ENCODE results near the gene MRS2.

The MRS2 gene

DNA sequence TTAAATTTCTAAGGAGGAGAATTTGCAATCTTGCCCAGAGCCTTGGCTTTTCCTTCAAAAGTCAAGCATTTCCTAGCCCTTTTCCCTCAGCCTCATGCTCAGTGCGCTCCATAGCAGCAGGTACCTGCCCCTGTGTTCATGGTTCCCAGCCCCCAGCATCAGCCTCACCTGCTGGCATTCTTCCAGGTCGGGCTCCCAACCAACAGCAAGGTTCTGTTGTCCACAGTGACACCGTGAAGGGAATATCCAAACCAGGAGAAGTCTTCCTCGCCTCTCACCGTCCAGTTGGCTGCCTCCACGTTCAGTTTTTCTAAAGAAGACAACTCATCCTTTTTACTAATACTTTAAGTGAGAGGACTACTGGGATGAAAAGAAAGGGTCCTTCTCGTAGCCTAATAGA lies 43.9 kb downstream of the MRS2 start:
- H3K79me1 ChIP-seq (replicated peaks; ENCODE audit: low read length, poor library complexity, severe bottlenecking): no peaks in the 10 kb centered on the region
- no peak overlapping the region for H3K4me3 ChIP-seq (ENCODE audit: insufficient read depth in 1 of 2, low read depth in 1 of 2, low read length in 2 of 2)
- no peaks in the 10 kb centered on the region for H3K36me3 ChIP-seq (ENCODE audit: control insufficient read depth in 1 of 2, insufficient read depth in 2 of 2, low read depth in 1 of 2, low read length in 2 of 2)
- no peak for DNase-seq
- H3K9ac ChIP-seq (ENCODE audit: low read length): no peak overlapping the region
- no peak overlapping the region for H2BK12ac ChIP-seq (ENCODE audit: low read length in 2 of 2)
- H3K4ac ChIP-seq (ENCODE audit: low read depth in 1 of 2, low read length in 2 of 2): no peak overlapping the region
- 85% methylated on average over 4 of the region's 7 CpGs for WGBS
- no peak overlapping the region for H2AFZ ChIP-seq (ENCODE audit: low read depth, low read length)
- H3K23ac ChIP-seq (ENCODE audit: low read length in 2 of 2): no peak overlapping the region
- no peak overlapping the region for H3K4me2 ChIP-seq (ENCODE audit: low read length, poor library complexity, severe bottlenecking)
- peaks cover 0 to 3% of the 10 kb centered on the region in 2 experiments for H3K27me3 ChIP-seq (ENCODE audit: control insufficient read depth in 1 of 2, insufficient read depth in 1 of 2, low read length in 2 of 2)
- H2BK5ac ChIP-seq (ENCODE audit: low read depth, low read length, poor library complexity, severe bottlenecking): no peak overlapping the region
- no peaks in the 10 kb centered on the region for H3K9me3 ChIP-seq (ENCODE audit: control insufficient read depth, low read length)
- no peaks in the 10 kb centered on the region for H3K4me1 ChIP-seq (ENCODE audit: control insufficient read depth, insufficient read depth, low read depth, low read length)
- no peak overlapping the region for H2BK120ac ChIP-seq (ENCODE audit: low read depth, low read length)
- H3K18ac ChIP-seq (ENCODE audit: low read depth in 1 of 2, low read length in 2 of 2): no peak overlapping the region
- H4K8ac ChIP-seq (ENCODE audit: low read length): no peak overlapping the region
- no peak overlapping the region for H3K14ac ChIP-seq (ENCODE audit: low read length in 2 of 2)
- H2AK5ac ChIP-seq (ENCODE audit: low read length, severe bottlenecking): no peak overlapping the region
- no peak overlapping the region for H4K91ac ChIP-seq (ENCODE audit: low read length)
- H2BK15ac ChIP-seq (ENCODE audit: low read depth, poor library complexity, severe bottlenecking): no peak overlapping the region
- H3K27ac ChIP-seq (ENCODE audit: low read length, poor library complexity, severe bottlenecking): no peak overlapping the region

DNA sequence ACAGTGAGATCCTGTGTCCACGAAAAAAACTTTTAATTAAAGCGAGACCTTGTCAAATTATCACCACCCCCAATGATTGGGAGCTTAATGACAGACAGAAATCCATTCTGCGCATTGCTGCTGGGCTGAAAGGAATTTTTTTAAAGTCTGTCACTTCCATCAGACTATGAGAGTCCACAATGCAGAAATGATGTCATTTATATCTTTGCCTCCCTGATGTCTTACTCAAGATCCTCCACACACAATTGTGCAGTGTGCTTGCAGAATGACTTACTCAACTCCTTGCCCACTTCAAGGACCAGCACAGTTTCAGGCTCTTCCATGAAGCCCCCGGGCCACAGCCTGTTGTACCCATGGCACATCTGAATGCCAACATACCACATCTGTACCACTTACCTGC lies 45.7 kb downstream of the MRS2 start:
- Histone ChIP-seq H3K27ac (ENCODE audit: low read length, poor library complexity, severe bottlenecking) (no peak overlapping the region), H3K9me3 (ENCODE audit: control insufficient read depth, low read length) (no peaks in the 10 kb centered on the region), H3K4me3 (ENCODE audit: insufficient read depth in 1 of 2, low read depth in 1 of 2, low read length in 2 of 2) (no peak overlapping the region), H2BK5ac (ENCODE audit: low read depth, low read length, poor library complexity, severe bottlenecking) (no peak overlapping the region), H3K27me3 (ENCODE audit: control insufficient read depth in 1 of 2, insufficient read depth in 1 of 2, low read length in 2 of 2) (peaks cover 0 to 3% of the 10 kb centered on the region in 2 experiments), H2BK120ac (ENCODE audit: low read depth, low read length) (no peak overlapping the region), H3K9ac (ENCODE audit: low read length) (no peak overlapping the region), H4K91ac (ENCODE audit: low read length) (no peak overlapping the region), H3K14ac (ENCODE audit: low read length in 2 of 2) (no peak overlapping the region), H2AFZ (ENCODE audit: low read depth, low read length) (no peak overlapping the region), H3K4me2 (ENCODE audit: low read length, poor library complexity, severe bottlenecking) (no peak overlapping the region), H3K23ac (ENCODE audit: low read length in 2 of 2) (no peak overlapping the region), H4K8ac (ENCODE audit: low read length) (no peak overlapping the region), H2BK15ac (ENCODE audit: low read depth, poor library complexity, severe bottlenecking) (no peak overlapping the region), H3K79me1 (replicated peaks; ENCODE audit: low read length, poor library complexity, severe bottlenecking) (no peaks in the 10 kb centered on the region), H3K18ac (ENCODE audit: low read depth in 1 of 2, low read length in 2 of 2) (no peak overlapping the region), H2AK5ac (ENCODE audit: low read length, severe bottlenecking) (no peak overlapping the region), H3K4ac (ENCODE audit: low read depth in 1 of 2, low read length in 2 of 2) (no peak overlapping the region), H3K4me1 (ENCODE audit: control insufficient read depth, insufficient read depth, low read depth, low read length) (no peaks in the 10 kb centered on the region), H2BK12ac (ENCODE audit: low read length in 2 of 2) (no peak overlapping the region), H3K36me3 (ENCODE audit: control insufficient read depth in 1 of 2, insufficient read depth in 2 of 2, low read depth in 1 of 2, low read length in 2 of 2) (no peaks in the 10 kb centered on the region)
- 45% methylated on average over 3 of the region's 4 CpGs for WGBS
- no peak for DNase-seq

DNA sequence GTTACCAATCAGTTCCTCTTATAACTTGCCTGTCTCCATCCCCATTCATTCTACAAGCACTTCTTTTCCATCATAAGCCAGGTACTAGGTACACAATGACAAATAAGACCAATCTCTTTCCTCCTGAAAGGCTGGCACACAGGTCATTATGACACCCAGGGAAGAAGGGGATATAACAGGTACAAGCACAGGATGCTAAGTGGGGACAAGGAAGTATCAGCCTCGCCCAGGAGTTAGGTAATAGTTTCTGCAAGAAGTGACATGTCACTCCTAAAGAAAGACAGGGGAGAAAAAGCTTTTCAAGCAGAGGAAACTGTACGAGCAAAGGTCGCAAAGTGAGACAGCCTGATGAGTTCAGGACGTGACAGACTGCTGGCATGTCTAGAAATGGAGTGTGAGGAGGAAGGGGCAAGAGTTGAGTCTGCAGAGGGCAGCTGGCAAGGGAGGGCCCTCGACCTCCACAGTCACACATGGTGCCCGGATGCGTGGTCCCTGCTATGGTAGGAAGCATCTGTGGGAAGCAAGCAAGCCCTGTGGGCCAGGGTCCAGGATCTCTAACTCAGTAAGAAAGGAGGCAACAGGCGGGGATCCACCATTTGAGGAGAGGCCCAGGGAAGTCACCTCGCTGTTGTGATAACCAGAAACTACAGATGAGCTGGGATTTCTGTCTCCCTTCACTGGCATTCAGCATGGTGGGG lies 46.2 kb downstream of the MRS2 start:
- no peak overlapping the region for H3K14ac ChIP-seq (ENCODE audit: low read length in 2 of 2)
- no peak overlapping the region for H3K4me3 ChIP-seq (ENCODE audit: insufficient read depth in 1 of 2, low read depth in 1 of 2, low read length in 2 of 2)
- no peak overlapping the region for H2AFZ ChIP-seq (ENCODE audit: low read depth, low read length)
- H3K18ac ChIP-seq (ENCODE audit: low read depth in 1 of 2, low read length in 2 of 2): no peak overlapping the region
- H3K4ac ChIP-seq (ENCODE audit: low read depth in 1 of 2, low read length in 2 of 2): no peak overlapping the region
- H3K36me3 ChIP-seq (ENCODE audit: control insufficient read depth in 1 of 2, insufficient read depth in 2 of 2, low read depth in 1 of 2, low read length in 2 of 2): no peaks in the 10 kb centered on the region
- H3K4me2 ChIP-seq (ENCODE audit: low read length, poor library complexity, severe bottlenecking): no peak overlapping the region
- no peaks in the 10 kb centered on the region for H3K4me1 ChIP-seq (ENCODE audit: control insufficient read depth, insufficient read depth, low read depth, low read length)
- H2BK120ac ChIP-seq (ENCODE audit: low read depth, low read length): no peak overlapping the region
- no peak overlapping the region for H2BK5ac ChIP-seq (ENCODE audit: low read depth, low read length, poor library complexity, severe bottlenecking)
- H2BK12ac ChIP-seq (ENCODE audit: low read length in 2 of 2): no peak overlapping the region
- no peak overlapping the region for H3K9ac ChIP-seq (ENCODE audit: low read length)
- H3K27ac ChIP-seq (ENCODE audit: low read length, poor library complexity, severe bottlenecking): no peak overlapping the region
- peaks cover 0 to 3% of the 10 kb centered on the region in 2 experiments for H3K27me3 ChIP-seq (ENCODE audit: control insufficient read depth in 1 of 2, insufficient read depth in 1 of 2, low read length in 2 of 2)
- no peak overlapping the region for H4K8ac ChIP-seq (ENCODE audit: low read length)
- no peak overlapping the region for H3K23ac ChIP-seq (ENCODE audit: low read length in 2 of 2)
- WGBS: 68% methylated on average over 9 of the region's 9 CpGs
- no peak overlapping the region for H2AK5ac ChIP-seq (ENCODE audit: low read length, severe bottlenecking)
- H3K9me3 ChIP-seq (ENCODE audit: control insufficient read depth, low read length): no peaks in the 10 kb centered on the region
- DNase-seq: no peak
- no peak overlapping the region for H2BK15ac ChIP-seq (ENCODE audit: low read depth, poor library complexity, severe bottlenecking)
- H3K79me1 ChIP-seq (replicated peaks; ENCODE audit: low read length, poor library complexity, severe bottlenecking): no peaks in the 10 kb centered on the region
- H4K91ac ChIP-seq (ENCODE audit: low read length): no peak overlapping the region

DNA sequence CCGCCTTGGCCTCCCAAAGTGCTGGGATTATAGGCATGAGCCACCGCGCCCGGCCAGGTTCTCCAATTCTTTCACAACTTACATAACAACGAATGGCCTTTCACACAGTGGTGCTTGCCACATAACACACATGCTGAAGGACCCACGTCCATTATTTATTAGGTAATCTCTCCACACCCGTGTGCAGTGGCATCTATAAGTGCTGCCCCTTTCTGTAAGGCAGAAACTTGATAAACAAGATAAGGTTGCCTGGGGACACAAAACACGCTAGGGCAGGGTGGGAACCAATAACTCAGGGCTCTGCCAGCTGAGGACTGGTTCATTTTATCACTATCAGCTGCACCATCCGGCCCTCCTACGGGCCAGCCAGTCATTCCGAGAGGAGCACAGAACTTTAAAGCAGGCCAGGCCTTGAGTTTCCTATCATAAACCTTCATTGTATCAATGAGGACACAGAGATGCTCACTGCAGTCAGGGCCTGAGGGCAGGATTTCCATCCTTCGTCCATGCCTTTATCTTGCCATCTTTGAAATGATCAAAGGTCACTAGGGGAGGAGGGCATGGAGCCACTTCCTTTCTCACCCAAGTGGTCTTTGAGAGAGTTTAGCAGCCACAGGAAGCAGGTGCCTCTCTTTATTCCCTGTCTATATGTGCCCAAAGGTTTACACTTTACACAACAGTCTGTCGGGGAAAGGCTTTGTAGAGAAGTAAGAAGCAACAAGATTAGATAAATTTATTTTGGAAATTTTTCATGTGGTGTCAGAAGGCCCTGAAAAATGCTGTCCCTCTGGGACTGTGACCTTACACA lies 49.0 kb downstream of the MRS2 start:
- no peak overlapping the region for H2BK12ac ChIP-seq (ENCODE audit: low read length in 2 of 2)
- H4K91ac ChIP-seq (ENCODE audit: low read length): no peak overlapping the region
- H3K36me3 ChIP-seq (ENCODE audit: control insufficient read depth in 1 of 2, insufficient read depth in 2 of 2, low read depth in 1 of 2, low read length in 2 of 2): no peaks in the 10 kb centered on the region
- H3K23ac ChIP-seq (ENCODE audit: low read length in 2 of 2): no peak overlapping the region
- peaks cover 0 to 3% of the 10 kb centered on the region in 2 experiments for H3K27me3 ChIP-seq (ENCODE audit: control insufficient read depth in 1 of 2, insufficient read depth in 1 of 2, low read length in 2 of 2)
- no peak overlapping the region for H3K27ac ChIP-seq (ENCODE audit: low read length, poor library complexity, severe bottlenecking)
- DNase-seq: no peak
- no peaks in the 10 kb centered on the region for H3K9me3 ChIP-seq (ENCODE audit: control insufficient read depth, low read length)
- no peak overlapping the region for H3K18ac ChIP-seq (ENCODE audit: low read depth in 1 of 2, low read length in 2 of 2)
- no peak overlapping the region for H2BK15ac ChIP-seq (ENCODE audit: low read depth, poor library complexity, severe bottlenecking)
- no peak overlapping the region for H3K14ac ChIP-seq (ENCODE audit: low read length in 2 of 2)
- H2AK5ac ChIP-seq (ENCODE audit: low read length, severe bottlenecking): no peak overlapping the region
- no peak overlapping the region for H3K4me2 ChIP-seq (ENCODE audit: low read length, poor library complexity, severe bottlenecking)
- 86% methylated on average over 12 of the region's 13 CpGs for WGBS
- H3K4me3 ChIP-seq (ENCODE audit: insufficient read depth in 1 of 2, low read depth in 1 of 2, low read length in 2 of 2): no peak overlapping the region
- no peaks in the 10 kb centered on the region for H3K79me1 ChIP-seq (replicated peaks; ENCODE audit: low read length, poor library complexity, severe bottlenecking)
- H3K9ac ChIP-seq (ENCODE audit: low read length): no peak overlapping the region
- H3K4ac ChIP-seq (ENCODE audit: low read depth in 1 of 2, low read length in 2 of 2): no peak overlapping the region
- H4K8ac ChIP-seq (ENCODE audit: low read length): no peak overlapping the region
- no peak overlapping the region for H2BK120ac ChIP-seq (ENCODE audit: low read depth, low read length)
- H2AFZ ChIP-seq (ENCODE audit: low read depth, low read length): no peak overlapping the region
- H3K4me1 ChIP-seq (ENCODE audit: control insufficient read depth, insufficient read depth, low read depth, low read length): no peaks in the 10 kb centered on the region
- no peak overlapping the region for H2BK5ac ChIP-seq (ENCODE audit: low read depth, low read length, poor library complexity, severe bottlenecking)

Data from mesenchymal stem cell (in vitro differentiated cells and primary cell).